B cell (primary cell): ENCODE measurements around the gene CCDC183. TPM values are rescaled to one million over a fixed set of nuclear protein-coding genes. Genes with fewer than 3 reads are reported as not detected.

Experiments used
- ATAC-seq: fragments of 200-7000 bp; cut with Tn5 transposase; one replicate; pipeline ENCODE4 v1.10.0; 2021; ENCODE audit warnings: low read depth, mild to moderate bottlenecking, moderate number of reproducible peaks, moderate library complexity
- CTCF ChIA-PET: fragments of 350-600 bp; sonication (Branson Sonifier 250); formaldehyde crosslinking; loops from one replicate; lab custom pipeline; 2021; ENCODE audit warnings: antibody characterized with exemption, inconsistent platforms; lab: Charles Lee
- POLR2A ChIA-PET: fragments of 350-600 bp; sonication (Branson Sonifier 250); formaldehyde crosslinking; loops from one replicate; lab custom pipeline; 2021; ENCODE audit warnings: antibody characterized with exemption; lab: Charles Lee
- DNase-seq: peaks from one replicate; pipeline ENCODE4 v3.0.0; 2013
- H2AFZ ChIP-seq: 2 replicates; pipeline ENCODE4 v1.6.1; 2012; ENCODE audit warnings: mild to moderate bottlenecking, low read depth, low read length; ENCODE audit not compliant: insufficient read depth, poor library complexity, severe bottlenecking
- H3K27ac ChIP-seq, 2 donors: 1 replicate in 1 of 2; 2 replicates in 1 of 2; pipeline ENCODE4 v1.5.1; 2012 to 2013; ENCODE audit warnings: low read length in 2 of 2, mild to moderate bottlenecking in 2 of 2, moderate library complexity in 1 of 2
- H3K27me3 ChIP-seq, 4 experiments: fragments of 200-600 bp in 1 of 4; sonication (generic) in 1 of 4; replicated peaks in 1 of 4; 1 replicate in 2 of 4; 2 replicates in 2 of 4; pipeline versions ENCODE4 v1.6.1 to v1.7.0; 2013 to 2016; ENCODE audit warnings: low read length in 3 of 4, mild to moderate bottlenecking in 2 of 4, mixed read lengths in 1 of 4, moderate library complexity in 1 of 4; ENCODE audit not compliant: insufficient read depth in 4 of 4, control insufficient read depth in 3 of 4; ENCODE audit errors: control extremely low read depth in 1 of 4
- H3K36me3 ChIP-seq, 2 experiments: replicated peaks in 1 of 2; 1 replicate in 1 of 2; 2 replicates in 1 of 2; pipeline versions ENCODE4 v1.6.1 to v1.7.1; 2013; ENCODE audit warnings: low read length in 1 of 2; ENCODE audit not compliant: insufficient read depth in 2 of 2, control insufficient read depth in 1 of 2; ENCODE audit errors: control extremely low read depth in 1 of 2, extremely low read depth in 1 of 2
- H3K4me1 ChIP-seq, 2 donors: fragments of 200-600 bp in 1 of 2; sonication (generic) in 1 of 2; 1 replicate in 1 of 2; 2 replicates in 1 of 2; pipeline versions ENCODE4 v1.5.1 to v1.6.1; 2013 to 2017; ENCODE audit warnings: low read length in 2 of 2; ENCODE audit not compliant: control insufficient read depth in 2 of 2, insufficient read depth in 2 of 2
- H3K4me2 ChIP-seq: replicated peaks from 2 replicates; pipeline ENCODE3; 2012; ENCODE audit warnings: mild to moderate bottlenecking, low read depth, low read length; ENCODE audit not compliant: poor library complexity, severe bottlenecking
- H3K4me3 ChIP-seq, 5 experiments: fragments of 200-600 bp in 1 of 5; sonication (generic) in 1 of 5; 1 replicate in 3 of 5; 2 replicates in 2 of 5; pipeline versions ENCODE4 v1.5.1 to v1.7.0; 2011 to 2016; ENCODE audit warnings: low read length in 4 of 5, mild to moderate bottlenecking in 4 of 5, low read depth in 2 of 5, control low read depth in 1 of 5, moderate library complexity in 1 of 5; ENCODE audit not compliant: insufficient read depth in 1 of 5; ENCODE audit errors: control extremely low read depth in 1 of 5, extremely low read depth in 1 of 5
- H3K79me2 ChIP-seq: fragments of 200-600 bp; sonication (generic); one replicate; pipeline ENCODE4 v1.6.0; 2016; ENCODE audit warnings: low read length; ENCODE audit not compliant: control insufficient read depth, insufficient read depth
- H3K9ac ChIP-seq: fragments of 200-600 bp; sonication (generic); 2 replicates; pipeline ENCODE4 v1.6.1; 2017; ENCODE audit warnings: mild to moderate bottlenecking, low read length, moderate library complexity
- H3K9me3 ChIP-seq, 3 donors: one replicate each; pipeline versions ENCODE4 v1.6.1 to v1.7.1; 2013; ENCODE audit warnings: low read length in 2 of 3; ENCODE audit not compliant: control insufficient read depth in 2 of 3, insufficient read depth in 1 of 3; ENCODE audit errors: control extremely low read depth in 1 of 3
- H4K20me1 ChIP-seq: 2 replicates; pipeline ENCODE4 v1.6.0; 2012; ENCODE audit warnings: mild to moderate bottlenecking, low read length; ENCODE audit not compliant: insufficient read depth, control insufficient read depth, poor library complexity, severe bottlenecking
- H3K27ac Mint-ChIP-seq: one replicate; pipeline ENCODE4 v1.8.0; 2021; ENCODE audit warnings: mixed read lengths
- H3K27me3 Mint-ChIP-seq: one replicate; pipeline ENCODE4 v1.8.0; 2021; ENCODE audit warnings: mixed read lengths
- H3K4me1 Mint-ChIP-seq: one replicate; pipeline ENCODE4 v1.8.0; 2021; ENCODE audit warnings: mixed read lengths
- H3K4me3 Mint-ChIP-seq: one replicate; pipeline ENCODE4 v1.8.0; 2021; ENCODE audit warnings: mixed read lengths
- H3K9me3 Mint-ChIP-seq: one replicate; pipeline ENCODE4 v1.8.0; 2022; ENCODE audit warnings: mixed read lengths; ENCODE audit not compliant: insufficient read depth
- CTCF ChIP-seq: fragments of 200-600 bp; IDR thresholded peaks from one replicate; pipeline ENCODE4 v1.8.0; 2022; ENCODE audit warnings: antibody characterized with exemption, mild to moderate bottlenecking
- EZH2 ChIP-seq: IDR thresholded peaks from 2 replicates; pipeline ENCODE4 v1.6.1; 2012; ENCODE audit warnings: borderline replicate concordance, low read depth, mild to moderate bottlenecking, moderate library complexity, low read length; ENCODE audit not compliant: insufficient read depth, poor library complexity, severe bottlenecking
- WGBS: methylation state at CpG from one replicate; pipeline ENCODE4 v1.1.5; 2013; ENCODE audit warnings: missing lambda C conversion rate; ENCODE audit not compliant: insufficient coverage; 5-methylcytosine and 5-hydroxymethylcytosine counted together
- intact Hi-C: fragments of 100-400 bp; cut with micrococcal nuclease; formaldehyde crosslinking; loops from one replicate; pipeline ENCODE4 v1.10.0; 2022
- polyA plus RNA-seq: library from polyadenylated mRNA; depleted of rRNA; stranded (reverse); fragments of >200 nt; gene quantifications from 2 replicates; pipeline ENCODE4 v1.2.3, GENCODE V29; 2012
- total RNA-seq, 2 donors: library from RNA; stranded (reverse); fragments of 120-200 nt in 1 of 2; gene quantifications; 1 replicate in 1 of 2; 2 replicates in 1 of 2; pipeline versions ENCODE4 v1.2.3 to v1.2.4, GENCODE V29; 2013 to 2022

Gene CCDC183
- total and polyA plus RNA-seq, 2 donors (not counting 1 experiment from before 2014, with no cell fraction given): 1.8 to 4.9 TPM

- Histone ChIP-seq H3K9me3 (no peaks in the 10 kb centered on the region), H3K4me3 (peak overlapping the region; percentile 42 to 97 (median 75)), H3K4me2 (peak overlapping the region; percentile 86), H3K9ac (peak overlapping the region; percentile 77), H3K27me3 (no peaks in the 10 kb centered on the region), H3K27ac (peak overlapping the region in 1 of 2 donors; percentile 18), H2AFZ (peak overlapping the region; percentile 93), H3K79me2 (peaks cover 52% of the 10 kb centered on the region), H3K4me1 (peaks cover 19 to 21% of the 10 kb centered on the region in 2 donors), H3K36me3 (peaks cover 0 to 14% of the 10 kb centered on the region in 2 experiments), H4K20me1 (peaks cover 29% of the 10 kb centered on the region)
- TF ChIP-seq CTCF: peak; percentile 22
- no peak for TF ChIP-seq EZH2
- intact Hi-C loops: no loop called here
- Mint-ChIP-seq H3K9me3 (no peaks in the 10 kb centered on the region), H3K27me3 (no peaks in the 10 kb centered on the region), H3K4me1 (peaks cover 35% of the 10 kb centered on the region), H3K4me3 (peak overlapping the region; percentile 82), H3K27ac (peak overlapping the region; percentile 83)
- WGBS: under 1% methylated on average over 92 of the region's 93 CpGs
- CTCF ChIA-PET: interaction anchor here (1.4 to 3.7 kb wide), 7 partner anchors 15 to 238 kb away, joined by 3 to 15 read pairs (median 7); partner anchors contain the start of genes AJM1 and TMEM141
- DNase-seq (no peak), ATAC-seq (peak; percentile 32)
- POLR2A ChIA-PET: interaction anchor here (0.7 to 1.2 kb wide), 2 partner anchors 34 to 226 kb away, joined by 3 to 5 read pairs; partner anchors contain the start of gene AJM1
These were observed 12.1 kb downstream of the CCDC183 start for GRCh38 chr9:136808075-136808805.

- Mint-ChIP-seq H3K9me3 (no peaks in the 10 kb centered on the region), H3K27me3 (no peaks in the 10 kb centered on the region), H3K4me1 (peaks cover 35% of the 10 kb centered on the region), H3K4me3 (peak overlapping the region; percentile 80), H3K27ac (peak overlapping the region; percentile 64)
- no peak for ATAC-seq
- DNase-seq: no peak
- WGBS: 2% methylated on average over 9 of the region's 14 CpGs
- Histone ChIP-seq H3K9ac (peak overlapping the region; percentile 77), H2AFZ (peak overlapping the region; percentile 93), H3K4me3 (peak overlapping the region; percentile 26 to 97 (median 75)), H4K20me1 (peaks cover 29% of the 10 kb centered on the region), H3K4me1 (peaks cover 19 to 21% of the 10 kb centered on the region in 2 donors), H3K36me3 (peaks cover 0 to 14% of the 10 kb centered on the region in 2 experiments), H3K4me2 (peak overlapping the region; percentile 86), H3K27me3 (no peaks in the 10 kb centered on the region), H3K9me3 (no peaks in the 10 kb centered on the region), H3K79me2 (peaks cover 57% of the 10 kb centered on the region), H3K27ac (peak overlapping the region in 1 of 2 donors; percentile 18)
- CTCF ChIA-PET: interaction anchor here (1.5 to 3.7 kb wide), 3 partner anchors 16 to 238 kb away, joined by 3 to 14 read pairs (median 5); no protein-coding TSS in a partner anchor
- POLR2A ChIA-PET: no interaction called here
- intact Hi-C loops: no loop called here
- TF ChIP-seq EZH2: no peak
- TF ChIP-seq CTCF: no peak
These were observed 12.6 kb downstream of the CCDC183 start for GRCh38 chr9:136808806-136809158.
